Astrocyte (in vitro differentiated cells and primary cell): ENCODE data around the gene PPP2R2D.

Experiments
- CTCF ChIP-seq: IDR thresholded peaks from 2 replicates; pipeline ENCODE4 v1.5.1; 2011; ENCODE audit warnings: low read depth, mild to moderate bottlenecking, inconsistent platforms, low read length, moderate library complexity; ENCODE audit not compliant: insufficient read depth
- EZH2 ChIP-seq: IDR thresholded peaks from 2 replicates; pipeline ENCODE4 v1.6.1; 2012; ENCODE audit warnings: mild to moderate bottlenecking, low read length, inconsistent platforms; ENCODE audit not compliant: insufficient read depth

- TF ChIP-seq EZH2, result no peak
- TF ChIP-seq CTCF, result no peak
Measured at GRCh38 chr10:131977323-131978096, 76.7 kb downstream of the PPP2R2D start.
